ENCODE data around the gene OPTC. TPM values are rescaled to one million over a fixed set of nuclear protein-coding genes. Genes with fewer than 3 reads are reported as not detected.

The OPTC gene
- total RNA-seq, 2 donors from 2014 or later, result 0.26 to 0.42 TPM

DNA sequence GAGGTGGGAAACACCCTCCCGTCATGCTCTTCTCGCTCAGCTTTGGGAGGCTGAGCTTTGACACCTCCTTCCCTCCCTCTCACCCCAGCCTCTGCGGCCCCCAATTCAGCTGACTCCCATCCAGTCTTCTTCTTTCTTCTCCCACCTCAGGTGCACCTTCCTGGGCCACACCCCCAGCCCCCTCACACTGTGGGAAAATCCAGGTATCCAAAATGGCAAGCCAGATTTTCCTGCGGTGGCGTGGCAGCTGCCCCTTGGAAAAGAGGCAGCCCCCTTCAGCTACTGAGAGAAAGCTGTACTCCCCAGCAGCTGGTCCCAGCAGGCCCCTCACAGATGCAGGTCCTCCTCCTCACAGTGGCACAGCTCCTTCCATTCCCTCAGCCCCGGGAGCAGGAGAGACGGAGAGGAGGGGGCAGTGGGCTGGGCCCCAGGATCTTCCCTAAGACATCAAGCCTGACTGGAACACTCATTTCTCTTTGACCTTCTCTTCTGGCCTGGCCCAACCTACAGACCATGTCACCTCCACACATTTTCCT lies 61.6 kb downstream of the OPTC start:
- Histone ChIP-seq H3K4me3 (ENCODE audit: low read length) (no peak overlapping the region), H3K27ac (ENCODE audit: low read depth, low read length) (peak overlapping the region; percentile 68), H3K9ac (ENCODE audit: extremely low read depth, low read length, poor library complexity, severe bottlenecking) (no peak overlapping the region), H3K27me3 (ENCODE audit: control insufficient read depth, insufficient read depth, low read length, poor library complexity, severe bottlenecking) (no peaks in the 10 kb centered on the region), H3K9me3 (ENCODE audit: control insufficient read depth, low read length) (no peaks in the 10 kb centered on the region), H3K4me1 (ENCODE audit: control insufficient read depth, insufficient read depth, low read length) (peaks cover 7% of the 10 kb centered on the region), H3K36me3 (ENCODE audit: control insufficient read depth, insufficient read depth, low read length) (no peaks in the 10 kb centered on the region)
- no peak for TF ChIP-seq CTCF (conservative IDR thresholded peaks at IDR 0.05)
- Mint-ChIP-seq H3K27me3 (ENCODE audit: insufficient read depth) (peaks cover 1% of the 10 kb centered on the region), H3K4me1 (peaks cover 45% of the 10 kb centered on the region), H3K36me3 (ENCODE audit: low read depth) (no peaks in the 10 kb centered on the region), H3K4me3 (no peak overlapping the region), H3K27ac (peak overlapping the region; percentile 85), H3K9me3 (no peaks in the 10 kb centered on the region)
- DNase-seq, result peak; percentile 64
- WGBS, 2 experiments (ENCODE audit: insufficient coverage in 1 of 2, insufficient read length in 1 of 2), result 89% methylated on average over 5 to 7 of the region's 7 CpGs

GRCh38 chr1:203556047-203556851 lies 62.3 kb downstream of the OPTC start:
- Mint-ChIP-seq H3K36me3 (ENCODE audit: low read depth) (no peaks in the 10 kb centered on the region), H3K27ac (peak overlapping the region; percentile 85), H3K9me3 (no peaks in the 10 kb centered on the region), H3K4me3 (peak overlapping the region; percentile 22), H3K27me3 (ENCODE audit: insufficient read depth) (peaks cover 1% of the 10 kb centered on the region), H3K4me1 (peaks cover 43% of the 10 kb centered on the region)
- Histone ChIP-seq H3K4me1 (ENCODE audit: control insufficient read depth, insufficient read depth, low read length) (peaks cover 7% of the 10 kb centered on the region), H3K9ac (ENCODE audit: extremely low read depth, low read length, poor library complexity, severe bottlenecking) (no peak overlapping the region), H3K9me3 (ENCODE audit: control insufficient read depth, low read length) (no peaks in the 10 kb centered on the region), H3K27ac (ENCODE audit: low read depth, low read length) (peak overlapping the region; percentile 68), H3K27me3 (ENCODE audit: control insufficient read depth, insufficient read depth, low read length, poor library complexity, severe bottlenecking) (no peaks in the 10 kb centered on the region), H3K4me3 (ENCODE audit: low read length) (no peak overlapping the region), H3K36me3 (ENCODE audit: control insufficient read depth, insufficient read depth, low read length) (no peaks in the 10 kb centered on the region)
- peak; percentile 85 for DNase-seq
- 55 to 61% methylated on average over 10 to 16 of the region's 16 CpGs for WGBS, 2 experiments (ENCODE audit: insufficient coverage in 1 of 2, insufficient read length in 1 of 2)
- no peak for TF ChIP-seq CTCF (conservative IDR thresholded peaks at IDR 0.05)

DNA sequence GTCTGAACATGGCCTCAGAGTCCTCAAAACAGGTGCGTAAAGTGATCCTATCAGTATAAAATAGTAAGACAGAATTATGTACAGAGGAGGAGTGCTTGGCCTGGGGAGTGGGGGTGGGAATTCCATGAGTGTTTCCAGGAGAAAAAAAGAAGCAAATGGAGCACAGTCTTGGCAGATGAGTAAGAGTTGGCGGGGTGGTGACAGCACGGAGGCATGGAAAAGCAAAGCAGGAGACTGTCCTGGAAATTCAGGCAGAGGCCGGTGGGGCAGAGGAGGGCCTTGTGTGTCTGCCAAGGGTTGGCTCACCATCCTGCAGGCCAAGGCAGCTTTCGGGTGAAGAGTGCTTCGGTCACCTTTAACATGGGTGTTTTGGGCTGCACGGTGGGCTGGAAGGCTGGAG lies 63.4 kb downstream of the OPTC start:
- WGBS, 2 experiments (ENCODE audit: insufficient coverage in 1 of 2, insufficient read length in 1 of 2), result 90 to 96% methylated on average over 6 to 7 of the region's 7 CpGs

More for the DNA sequence above, 63.4 kb downstream of the OPTC start:
- Histone ChIP-seq H3K27me3 (ENCODE audit: control insufficient read depth, insufficient read depth, low read length, poor library complexity, severe bottlenecking) (no peaks in the 10 kb centered on the region), H3K4me1 (ENCODE audit: control insufficient read depth, insufficient read depth, low read length) (peaks cover 7% of the 10 kb centered on the region), H3K9ac (ENCODE audit: extremely low read depth, low read length, poor library complexity, severe bottlenecking) (no peak overlapping the region), H3K27ac (ENCODE audit: low read depth, low read length) (no peak overlapping the region), H3K36me3 (ENCODE audit: control insufficient read depth, insufficient read depth, low read length) (no peaks in the 10 kb centered on the region), H3K4me3 (ENCODE audit: low read length) (no peak overlapping the region), H3K9me3 (ENCODE audit: control insufficient read depth, low read length) (no peaks in the 10 kb centered on the region)
- no peak for DNase-seq
- Mint-ChIP-seq H3K36me3 (ENCODE audit: low read depth) (no peaks in the 10 kb centered on the region), H3K27ac (no peak overlapping the region), H3K4me3 (no peak overlapping the region), H3K4me1 (peaks cover 39% of the 10 kb centered on the region), H3K9me3 (no peaks in the 10 kb centered on the region), H3K27me3 (ENCODE audit: insufficient read depth) (peaks cover 1% of the 10 kb centered on the region)
- TF ChIP-seq CTCF (conservative IDR thresholded peaks at IDR 0.05), result no peak
